Fibroblast of lung (primary cell): ENCODE measurements around the gene USP32.

ENCODE experiments used
- EZH2 ChIP-seq: IDR thresholded peaks from 2 replicates; pipeline ENCODE4 v1.5.1; 2012; ENCODE audit warnings: low read length, control low read depth, mild to moderate bottlenecking; ENCODE audit errors: missing control alignments
- TF ChIP-seq, protein P1 (sequence below), 2 donors: IDR thresholded peaks in 1 of 2; conservative IDR thresholded peaks in 1 of 2; 1 replicate in 1 of 2; 2 replicates in 1 of 2; pipeline ENCODE4 v1.5.1; 2011 to 2012; ENCODE audit warnings: low read length in 2 of 2, control low read depth in 1 of 2, inconsistent platforms in 1 of 2, low read depth in 1 of 2, mild to moderate bottlenecking in 1 of 2

DNA sequence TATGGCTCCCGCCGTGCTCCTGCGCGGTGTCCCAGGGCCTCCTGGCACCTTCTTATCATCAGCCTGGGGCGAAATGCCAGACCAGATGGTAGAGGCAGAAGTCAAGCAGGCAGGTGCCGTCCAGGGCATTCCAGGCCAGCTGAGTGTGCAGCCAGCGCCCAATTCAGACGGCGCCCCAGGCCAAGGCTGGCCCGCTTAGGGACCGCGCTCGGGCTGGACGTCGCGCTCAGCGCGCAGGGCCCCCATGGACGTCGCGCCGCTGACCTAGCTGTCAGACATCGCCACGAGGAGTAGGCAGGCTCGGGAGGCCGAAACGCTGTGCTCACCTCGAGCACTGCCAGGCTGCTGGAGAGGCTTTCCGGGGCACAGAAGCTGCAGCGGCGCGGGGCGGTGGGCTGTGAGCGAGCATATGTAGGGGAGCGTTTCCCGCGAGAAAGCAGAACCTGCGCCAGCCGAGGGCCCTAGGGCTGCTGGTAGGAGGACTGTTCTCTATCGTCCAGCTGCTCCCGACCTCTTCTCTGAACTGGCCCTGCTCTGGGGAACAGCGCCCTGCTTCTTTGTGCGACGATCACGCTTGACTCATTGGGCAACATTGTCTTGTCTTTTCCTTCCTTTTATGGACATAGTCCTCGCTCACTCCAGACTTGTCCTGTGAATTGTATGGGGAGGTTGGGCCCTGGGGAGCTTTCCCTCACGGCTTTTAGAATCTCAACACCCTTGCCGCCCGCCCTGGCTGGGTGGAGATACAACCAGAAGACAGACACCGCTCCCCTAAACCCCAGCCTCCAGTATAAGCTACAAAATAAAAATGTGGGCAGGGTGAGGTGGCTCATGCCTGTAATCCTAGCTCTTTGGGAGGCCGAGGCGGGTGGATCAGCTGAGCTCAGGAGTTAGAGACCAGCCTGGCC, 250.6 kb downstream of the USP32 start:
- TF ChIP-seq, protein P1, sequence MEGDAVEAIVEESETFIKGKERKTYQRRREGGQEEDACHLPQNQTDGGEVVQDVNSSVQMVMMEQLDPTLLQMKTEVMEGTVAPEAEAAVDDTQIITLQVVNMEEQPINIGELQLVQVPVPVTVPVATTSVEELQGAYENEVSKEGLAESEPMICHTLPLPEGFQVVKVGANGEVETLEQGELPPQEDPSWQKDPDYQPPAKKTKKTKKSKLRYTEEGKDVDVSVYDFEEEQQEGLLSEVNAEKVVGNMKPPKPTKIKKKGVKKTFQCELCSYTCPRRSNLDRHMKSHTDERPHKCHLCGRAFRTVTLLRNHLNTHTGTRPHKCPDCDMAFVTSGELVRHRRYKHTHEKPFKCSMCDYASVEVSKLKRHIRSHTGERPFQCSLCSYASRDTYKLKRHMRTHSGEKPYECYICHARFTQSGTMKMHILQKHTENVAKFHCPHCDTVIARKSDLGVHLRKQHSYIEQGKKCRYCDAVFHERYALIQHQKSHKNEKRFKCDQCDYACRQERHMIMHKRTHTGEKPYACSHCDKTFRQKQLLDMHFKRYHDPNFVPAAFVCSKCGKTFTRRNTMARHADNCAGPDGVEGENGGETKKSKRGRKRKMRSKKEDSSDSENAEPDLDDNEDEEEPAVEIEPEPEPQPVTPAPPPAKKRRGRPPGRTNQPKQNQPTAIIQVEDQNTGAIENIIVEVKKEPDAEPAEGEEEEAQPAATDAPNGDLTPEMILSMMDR (conservative IDR thresholded peaks at IDR 0.05 in 1 of 2, IDR thresholded peaks at IDR 0.05 in 1 of 2; ENCODE audit: low read depth in 1 of 2, low read length in 2 of 2): no peak
- peak; percentile 67 for TF ChIP-seq EZH2
